ENCODE data around the gene SFT2D2.

DNA sequence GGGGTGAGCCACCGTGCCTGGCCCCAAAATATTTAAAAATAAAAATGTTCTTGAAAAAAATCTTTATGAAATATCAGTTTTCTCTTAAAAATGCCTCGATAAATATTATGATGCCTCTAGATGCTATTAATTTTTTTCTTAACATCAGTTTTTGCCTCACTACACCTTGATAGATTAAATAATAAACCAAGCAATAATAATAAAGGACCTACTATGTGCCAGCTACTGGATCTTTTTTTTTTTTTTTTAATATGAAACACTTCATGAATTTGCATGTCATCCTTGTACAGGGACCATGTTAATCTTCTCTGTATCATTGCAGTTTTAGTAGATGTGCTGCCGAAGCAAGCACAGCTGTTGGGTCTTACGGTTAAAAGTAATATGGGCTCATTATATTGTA lies 37.3 kb downstream of the SFT2D2 start:
- TF ChIP-seq ZNF274 (IDR thresholded peaks at IDR 0.05; ENCODE audit: low read depth, low read length) (no peak), YY1 (IDR thresholded peaks at IDR 0.05; ENCODE audit: insufficient read depth, insufficient read length) (no peak), SUZ12 (IDR thresholded peaks at IDR 0.05; ENCODE audit: extremely low read depth, insufficient read depth, insufficient read length) (no peak)
